WTC11 (cell line): ENCODE data around the gene SLC6A20. TPM values are rescaled to one million over a fixed set of nuclear protein-coding genes. Genes with fewer than 3 reads are reported as not detected.

Experiments used
- ATAC-seq: fragments of 200-7000 bp; cut with Tn5 transposase; 2 replicates; pipeline ENCODE4 v1.10.0; 2021; ENCODE audit warnings: mild to moderate bottlenecking, moderate library complexity
- CTCF ChIA-PET: fragments of 300-600 bp; sonication (Branson Sonifier 250); formaldehyde crosslinking; loops from one replicate; lab custom pipeline; 2021; ENCODE audit warnings: antibody characterized with exemption; lab: Charles Lee
- POLR2A ChIA-PET: fragments of 350-600 bp; sonication (Branson Sonifier 250); formaldehyde crosslinking; loops from one replicate; lab custom pipeline; 2021; ENCODE audit warnings: antibody characterized with exemption; lab: Charles Lee
- DNase-seq: peaks from one replicate; pipeline ENCODE4 v3.0.0; 2021; ENCODE audit warnings: low spot score
- H3K27ac Mint-ChIP-seq: 2 replicates; pipeline ENCODE4 v1.8.0; 2021; ENCODE audit warnings: mixed read lengths
- H3K27me3 Mint-ChIP-seq: 2 replicates; pipeline ENCODE4 v1.8.0; 2021; ENCODE audit warnings: low read depth, mild to moderate bottlenecking, moderate library complexity, mixed read lengths
- H3K36me3 Mint-ChIP-seq: 2 replicates; pipeline ENCODE4 v1.8.0; 2021; ENCODE audit warnings: mixed read lengths
- H3K4me1 Mint-ChIP-seq: 2 replicates; pipeline ENCODE4 v1.8.0; 2022; ENCODE audit warnings: mixed read lengths
- H3K4me3 Mint-ChIP-seq: 2 replicates; pipeline ENCODE4 v1.8.0; 2021; ENCODE audit warnings: mild to moderate bottlenecking, moderate library complexity, mixed read lengths
- H3K9me3 Mint-ChIP-seq: 2 replicates; pipeline ENCODE4 v1.8.0; 2021; ENCODE audit warnings: mixed read lengths
- ELF4 ChIP-seq: sonication (generic); formaldehyde crosslinking; IDR thresholded peaks from 2 replicates; pipeline ENCODE4 v1.8.1; 2022; ENCODE audit warnings: low read depth, mild to moderate bottlenecking, moderate library complexity, missing genetic modification reagents
- FOXP1 ChIP-seq: sonication (generic); formaldehyde crosslinking; IDR thresholded peaks from 2 replicates; pipeline ENCODE4 v1.8.0; 2022; ENCODE audit warnings: missing genetic modification reagents, mild to moderate bottlenecking, moderate library complexity, borderline replicate concordance
- JAZF1 ChIP-seq: fragments of 250-450 bp; sonication (Bioruptor Pico); IDR thresholded peaks from 2 replicates; pipeline ENCODE4 v1.9.0; 2021; ENCODE audit warnings: moderate library complexity, mild to moderate bottlenecking, inconsistent platforms
- KAT7 ChIP-seq: sonication (generic); formaldehyde crosslinking; IDR thresholded peaks from 2 replicates; pipeline ENCODE4 v1.8.1; 2023; ENCODE audit warnings: missing genetic modification reagents, mild to moderate bottlenecking, borderline replicate concordance
- ZNF671 ChIP-seq: fragments of 250-450 bp; sonication (Bioruptor Pico); IDR thresholded peaks from 2 replicates; pipeline ENCODE4 v1.8.0; 2021; ENCODE audit warnings: mild to moderate bottlenecking
- total RNA-seq: library from RNA; stranded (reverse); gene quantifications from 3 replicates; pipeline ENCODE4 v1.2.3, GENCODE V29; 2021
- TF ChIP-seq, protein P1 (sequence below): fragments of 250-450 bp; sonication (Bioruptor Pico); IDR thresholded peaks from 2 replicates; pipeline ENCODE4 v1.9.0; 2021; ENCODE audit warnings: mild to moderate bottlenecking
- TF ChIP-seq, protein P2 (sequence below): fragments of 250-450 bp; sonication (Bioruptor Pico); IDR thresholded peaks from 2 replicates; pipeline ENCODE4 v1.9.0; 2021; ENCODE audit warnings: mild to moderate bottlenecking
- TF ChIP-seq, protein P3 (sequence below): sonication (generic); formaldehyde crosslinking; IDR thresholded peaks from 2 replicates; pipeline ENCODE4 v1.8.0; 2022; ENCODE audit warnings: mild to moderate bottlenecking, missing genetic modification reagents
- TF ChIP-seq, protein P4 (sequence below): sonication (generic); formaldehyde crosslinking; IDR thresholded peaks from 2 replicates; pipeline ENCODE4 v1.8.0; 2022; ENCODE audit warnings: missing genetic modification reagents
- TF ChIP-seq, protein P5 (sequence below): sonication (generic); formaldehyde crosslinking; IDR thresholded peaks from 2 replicates; pipeline ENCODE4 v1.8.0; 2023; ENCODE audit warnings: missing genetic modification reagents, mild to moderate bottlenecking, borderline replicate concordance
- TF ChIP-seq, protein P6 (sequence below): sonication (generic); formaldehyde crosslinking; IDR thresholded peaks from 2 replicates; pipeline ENCODE4 v1.8.0; 2022; ENCODE audit warnings: mild to moderate bottlenecking, missing genetic modification reagents
- TF ChIP-seq, protein P7 (sequence below): sonication (generic); formaldehyde crosslinking; IDR thresholded peaks from 2 replicates; pipeline ENCODE4 v1.8.1; 2023; ENCODE audit warnings: mild to moderate bottlenecking, missing genetic modification reagents, moderate library complexity
- TF ChIP-seq, protein P8 (sequence below): fragments of 200-600 bp; IDR thresholded peaks from 2 replicates; pipeline ENCODE4 v1.8.0; 2022; ENCODE audit warnings: antibody characterized with exemption
- TF ChIP-seq, protein P9 (sequence below): sonication (generic); formaldehyde crosslinking; conservative IDR thresholded peaks from 2 replicates; pipeline ENCODE4 v1.8.1; 2022; ENCODE audit warnings: mild to moderate bottlenecking, missing genetic modification reagents

Gene SLC6A20
- total RNA-seq, 1 experiment from 2014 or later = 0.26 TPM

DNA sequence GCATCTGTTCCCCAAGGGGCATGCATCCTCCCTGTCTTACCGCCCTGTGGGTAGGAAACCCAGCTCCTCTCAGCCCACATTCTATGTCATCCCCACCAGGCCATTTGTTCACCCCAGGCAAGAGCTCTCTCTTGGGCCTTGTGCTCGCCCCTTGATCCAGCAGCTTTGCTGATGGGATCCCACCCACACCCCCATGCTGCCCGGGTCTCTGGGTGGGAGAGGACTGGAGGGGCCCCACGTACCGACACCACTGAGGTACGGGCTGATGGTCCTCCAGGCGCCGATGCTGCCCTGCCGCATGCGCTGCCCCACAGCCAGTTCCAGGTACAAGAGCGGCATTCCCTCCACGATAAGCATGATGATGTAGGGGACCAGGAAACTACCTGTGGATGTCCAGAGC is 14.5 kb downstream of the SLC6A20 start (continued):
- TF ChIP-seq, protein P1, sequence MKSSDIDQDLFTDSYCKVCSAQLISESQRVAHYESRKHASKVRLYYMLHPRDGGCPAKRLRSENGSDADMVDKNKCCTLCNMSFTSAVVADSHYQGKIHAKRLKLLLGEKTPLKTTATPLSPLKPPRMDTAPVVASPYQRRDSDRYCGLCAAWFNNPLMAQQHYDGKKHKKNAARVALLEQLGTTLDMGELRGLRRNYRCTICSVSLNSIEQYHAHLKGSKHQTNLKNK = no peak
- TF ChIP-seq KAT7 (no peak), JAZF1 (CRISPR knock-in tag) (no peak), ZNF671 (CRISPR knock-in tag) (no peak), ELF4 (CRISPR knock-in tag) (no peak)
- TF ChIP-seq, protein P2, sequence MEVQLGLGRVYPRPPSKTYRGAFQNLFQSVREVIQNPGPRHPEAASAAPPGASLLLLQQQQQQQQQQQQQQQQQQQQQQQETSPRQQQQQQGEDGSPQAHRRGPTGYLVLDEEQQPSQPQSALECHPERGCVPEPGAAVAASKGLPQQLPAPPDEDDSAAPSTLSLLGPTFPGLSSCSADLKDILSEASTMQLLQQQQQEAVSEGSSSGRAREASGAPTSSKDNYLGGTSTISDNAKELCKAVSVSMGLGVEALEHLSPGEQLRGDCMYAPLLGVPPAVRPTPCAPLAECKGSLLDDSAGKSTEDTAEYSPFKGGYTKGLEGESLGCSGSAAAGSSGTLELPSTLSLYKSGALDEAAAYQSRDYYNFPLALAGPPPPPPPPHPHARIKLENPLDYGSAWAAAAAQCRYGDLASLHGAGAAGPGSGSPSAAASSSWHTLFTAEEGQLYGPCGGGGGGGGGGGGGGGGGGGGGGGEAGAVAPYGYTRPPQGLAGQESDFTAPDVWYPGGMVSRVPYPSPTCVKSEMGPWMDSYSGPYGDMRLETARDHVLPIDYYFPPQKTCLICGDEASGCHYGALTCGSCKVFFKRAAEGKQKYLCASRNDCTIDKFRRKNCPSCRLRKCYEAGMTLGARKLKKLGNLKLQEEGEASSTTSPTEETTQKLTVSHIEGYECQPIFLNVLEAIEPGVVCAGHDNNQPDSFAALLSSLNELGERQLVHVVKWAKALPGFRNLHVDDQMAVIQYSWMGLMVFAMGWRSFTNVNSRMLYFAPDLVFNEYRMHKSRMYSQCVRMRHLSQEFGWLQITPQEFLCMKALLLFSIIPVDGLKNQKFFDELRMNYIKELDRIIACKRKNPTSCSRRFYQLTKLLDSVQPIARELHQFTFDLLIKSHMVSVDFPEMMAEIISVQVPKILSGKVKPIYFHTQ (CRISPR knock-in tag) = no peak
- TF ChIP-seq, protein P3, sequence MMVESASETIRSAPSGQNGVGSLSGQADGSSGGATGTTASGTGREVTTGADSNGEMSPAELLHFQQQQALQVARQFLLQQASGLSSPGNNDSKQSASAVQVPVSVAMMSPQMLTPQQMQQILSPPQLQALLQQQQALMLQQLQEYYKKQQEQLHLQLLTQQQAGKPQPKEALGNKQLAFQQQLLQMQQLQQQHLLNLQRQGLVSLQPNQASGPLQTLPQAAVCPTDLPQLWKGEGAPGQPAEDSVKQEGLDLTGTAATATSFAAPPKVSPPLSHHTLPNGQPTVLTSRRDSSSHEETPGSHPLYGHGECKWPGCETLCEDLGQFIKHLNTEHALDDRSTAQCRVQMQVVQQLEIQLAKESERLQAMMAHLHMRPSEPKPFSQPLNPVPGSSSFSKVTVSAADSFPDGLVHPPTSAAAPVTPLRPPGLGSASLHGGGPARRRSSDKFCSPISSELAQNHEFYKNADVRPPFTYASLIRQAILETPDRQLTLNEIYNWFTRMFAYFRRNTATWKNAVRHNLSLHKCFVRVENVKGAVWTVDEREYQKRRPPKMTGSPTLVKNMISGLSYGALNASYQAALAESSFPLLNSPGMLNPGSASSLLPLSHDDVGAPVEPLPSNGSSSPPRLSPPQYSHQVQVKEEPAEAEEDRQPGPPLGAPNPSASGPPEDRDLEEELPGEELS (CRISPR knock-in tag) = no peak
- TF ChIP-seq, protein P4, sequence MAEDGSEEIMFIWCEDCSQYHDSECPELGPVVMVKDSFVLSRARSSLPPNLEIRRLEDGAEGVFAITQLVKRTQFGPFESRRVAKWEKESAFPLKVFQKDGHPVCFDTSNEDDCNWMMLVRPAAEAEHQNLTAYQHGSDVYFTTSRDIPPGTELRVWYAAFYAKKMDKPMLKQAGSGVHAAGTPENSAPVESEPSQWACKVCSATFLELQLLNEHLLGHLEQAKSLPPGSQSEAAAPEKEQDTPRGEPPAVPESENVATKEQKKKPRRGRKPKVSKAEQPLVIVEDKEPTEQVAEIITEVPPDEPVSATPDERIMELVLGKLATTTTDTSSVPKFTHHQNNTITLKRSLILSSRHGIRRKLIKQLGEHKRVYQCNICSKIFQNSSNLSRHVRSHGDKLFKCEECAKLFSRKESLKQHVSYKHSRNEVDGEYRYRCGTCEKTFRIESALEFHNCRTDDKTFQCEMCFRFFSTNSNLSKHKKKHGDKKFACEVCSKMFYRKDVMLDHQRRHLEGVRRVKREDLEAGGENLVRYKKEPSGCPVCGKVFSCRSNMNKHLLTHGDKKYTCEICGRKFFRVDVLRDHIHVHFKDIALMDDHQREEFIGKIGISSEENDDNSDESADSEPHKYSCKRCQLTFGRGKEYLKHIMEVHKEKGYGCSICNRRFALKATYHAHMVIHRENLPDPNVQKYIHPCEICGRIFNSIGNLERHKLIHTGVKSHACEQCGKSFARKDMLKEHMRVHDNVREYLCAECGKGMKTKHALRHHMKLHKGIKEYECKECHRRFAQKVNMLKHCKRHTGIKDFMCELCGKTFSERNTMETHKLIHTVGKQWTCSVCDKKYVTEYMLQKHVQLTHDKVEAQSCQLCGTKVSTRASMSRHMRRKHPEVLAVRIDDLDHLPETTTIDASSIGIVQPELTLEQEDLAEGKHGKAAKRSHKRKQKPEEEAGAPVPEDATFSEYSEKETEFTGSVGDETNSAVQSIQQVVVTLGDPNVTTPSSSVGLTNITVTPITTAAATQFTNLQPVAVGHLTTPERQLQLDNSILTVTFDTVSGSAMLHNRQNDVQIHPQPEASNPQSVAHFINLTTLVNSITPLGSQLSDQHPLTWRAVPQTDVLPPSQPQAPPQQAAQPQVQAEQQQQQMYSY = no peak

DNA sequence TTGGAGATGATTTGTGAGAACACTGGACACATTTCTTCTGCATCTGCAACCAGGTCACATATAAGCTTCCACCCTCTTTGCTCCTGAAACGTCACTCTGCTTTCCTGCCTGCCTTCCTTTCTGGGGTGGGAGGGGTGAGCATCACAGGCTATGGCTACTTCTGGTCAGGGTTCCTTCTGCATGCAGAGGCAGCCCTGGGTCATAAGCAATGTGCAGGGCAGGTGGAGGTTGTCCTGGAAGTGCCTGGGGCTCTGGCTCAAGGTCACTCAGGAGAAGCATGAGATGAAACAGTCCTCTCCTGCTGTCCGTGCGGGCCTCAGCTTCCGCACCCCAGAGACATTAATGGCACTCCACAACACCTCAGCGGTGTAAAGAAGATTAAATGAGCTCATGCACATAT is 15.1 kb downstream of the SLC6A20 start:
- no peaks in the 10 kb centered on the region; the same call in 1 of the 2 replicates for H3K36me3 Mint-ChIP-seq
- peaks cover 14% of the 10 kb centered on the region for H3K9me3 Mint-ChIP-seq
- no peak for DNase-seq
- POLR2A ChIA-PET = no interaction called here
- H3K27me3 Mint-ChIP-seq = peaks cover 4% of the 10 kb centered on the region; the same call in 1 of the 2 replicates
- CTCF ChIA-PET = interaction anchor here (1.0 to 1.2 kb wide), 2 partner anchors 20 to 121 kb away, joined by 3 to 4 read pairs; no protein-coding TSS in a partner anchor
- peaks cover 16% of the 10 kb centered on the region for H3K4me1 Mint-ChIP-seq
- TF ChIP-seq, protein P5, sequence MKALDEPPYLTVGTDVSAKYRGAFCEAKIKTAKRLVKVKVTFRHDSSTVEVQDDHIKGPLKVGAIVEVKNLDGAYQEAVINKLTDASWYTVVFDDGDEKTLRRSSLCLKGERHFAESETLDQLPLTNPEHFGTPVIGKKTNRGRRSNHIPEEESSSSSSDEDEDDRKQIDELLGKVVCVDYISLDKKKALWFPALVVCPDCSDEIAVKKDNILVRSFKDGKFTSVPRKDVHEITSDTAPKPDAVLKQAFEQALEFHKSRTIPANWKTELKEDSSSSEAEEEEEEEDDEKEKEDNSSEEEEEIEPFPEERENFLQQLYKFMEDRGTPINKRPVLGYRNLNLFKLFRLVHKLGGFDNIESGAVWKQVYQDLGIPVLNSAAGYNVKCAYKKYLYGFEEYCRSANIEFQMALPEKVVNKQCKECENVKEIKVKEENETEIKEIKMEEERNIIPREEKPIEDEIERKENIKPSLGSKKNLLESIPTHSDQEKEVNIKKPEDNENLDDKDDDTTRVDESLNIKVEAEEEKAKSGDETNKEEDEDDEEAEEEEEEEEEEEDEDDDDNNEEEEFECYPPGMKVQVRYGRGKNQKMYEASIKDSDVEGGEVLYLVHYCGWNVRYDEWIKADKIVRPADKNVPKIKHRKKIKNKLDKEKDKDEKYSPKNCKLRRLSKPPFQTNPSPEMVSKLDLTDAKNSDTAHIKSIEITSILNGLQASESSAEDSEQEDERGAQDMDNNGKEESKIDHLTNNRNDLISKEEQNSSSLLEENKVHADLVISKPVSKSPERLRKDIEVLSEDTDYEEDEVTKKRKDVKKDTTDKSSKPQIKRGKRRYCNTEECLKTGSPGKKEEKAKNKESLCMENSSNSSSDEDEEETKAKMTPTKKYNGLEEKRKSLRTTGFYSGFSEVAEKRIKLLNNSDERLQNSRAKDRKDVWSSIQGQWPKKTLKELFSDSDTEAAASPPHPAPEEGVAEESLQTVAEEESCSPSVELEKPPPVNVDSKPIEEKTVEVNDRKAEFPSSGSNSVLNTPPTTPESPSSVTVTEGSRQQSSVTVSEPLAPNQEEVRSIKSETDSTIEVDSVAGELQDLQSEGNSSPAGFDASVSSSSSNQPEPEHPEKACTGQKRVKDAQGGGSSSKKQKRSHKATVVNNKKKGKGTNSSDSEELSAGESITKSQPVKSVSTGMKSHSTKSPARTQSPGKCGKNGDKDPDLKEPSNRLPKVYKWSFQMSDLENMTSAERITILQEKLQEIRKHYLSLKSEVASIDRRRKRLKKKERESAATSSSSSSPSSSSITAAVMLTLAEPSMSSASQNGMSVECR (CRISPR knock-in tag) = no peak
- TF ChIP-seq, protein P6, sequence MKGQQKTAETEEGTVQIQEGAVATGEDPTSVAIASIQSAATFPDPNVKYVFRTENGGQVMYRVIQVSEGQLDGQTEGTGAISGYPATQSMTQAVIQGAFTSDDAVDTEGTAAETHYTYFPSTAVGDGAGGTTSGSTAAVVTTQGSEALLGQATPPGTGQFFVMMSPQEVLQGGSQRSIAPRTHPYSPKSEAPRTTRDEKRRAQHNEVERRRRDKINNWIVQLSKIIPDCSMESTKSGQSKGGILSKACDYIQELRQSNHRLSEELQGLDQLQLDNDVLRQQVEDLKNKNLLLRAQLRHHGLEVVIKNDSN (CRISPR knock-in tag) = no peak
- TF ChIP-seq, protein P7, sequence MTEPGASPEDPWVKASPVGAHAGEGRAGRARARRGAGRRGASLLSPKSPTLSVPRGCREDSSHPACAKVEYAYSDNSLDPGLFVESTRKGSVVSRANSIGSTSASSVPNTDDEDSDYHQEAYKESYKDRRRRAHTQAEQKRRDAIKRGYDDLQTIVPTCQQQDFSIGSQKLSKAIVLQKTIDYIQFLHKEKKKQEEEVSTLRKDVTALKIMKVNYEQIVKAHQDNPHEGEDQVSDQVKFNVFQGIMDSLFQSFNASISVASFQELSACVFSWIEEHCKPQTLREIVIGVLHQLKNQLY (CRISPR knock-in tag) = no peak
- no peak for TF ChIP-seq FOXP1
- TF ChIP-seq, protein P8, sequence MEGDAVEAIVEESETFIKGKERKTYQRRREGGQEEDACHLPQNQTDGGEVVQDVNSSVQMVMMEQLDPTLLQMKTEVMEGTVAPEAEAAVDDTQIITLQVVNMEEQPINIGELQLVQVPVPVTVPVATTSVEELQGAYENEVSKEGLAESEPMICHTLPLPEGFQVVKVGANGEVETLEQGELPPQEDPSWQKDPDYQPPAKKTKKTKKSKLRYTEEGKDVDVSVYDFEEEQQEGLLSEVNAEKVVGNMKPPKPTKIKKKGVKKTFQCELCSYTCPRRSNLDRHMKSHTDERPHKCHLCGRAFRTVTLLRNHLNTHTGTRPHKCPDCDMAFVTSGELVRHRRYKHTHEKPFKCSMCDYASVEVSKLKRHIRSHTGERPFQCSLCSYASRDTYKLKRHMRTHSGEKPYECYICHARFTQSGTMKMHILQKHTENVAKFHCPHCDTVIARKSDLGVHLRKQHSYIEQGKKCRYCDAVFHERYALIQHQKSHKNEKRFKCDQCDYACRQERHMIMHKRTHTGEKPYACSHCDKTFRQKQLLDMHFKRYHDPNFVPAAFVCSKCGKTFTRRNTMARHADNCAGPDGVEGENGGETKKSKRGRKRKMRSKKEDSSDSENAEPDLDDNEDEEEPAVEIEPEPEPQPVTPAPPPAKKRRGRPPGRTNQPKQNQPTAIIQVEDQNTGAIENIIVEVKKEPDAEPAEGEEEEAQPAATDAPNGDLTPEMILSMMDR = no peak
- TF ChIP-seq, protein P9, sequence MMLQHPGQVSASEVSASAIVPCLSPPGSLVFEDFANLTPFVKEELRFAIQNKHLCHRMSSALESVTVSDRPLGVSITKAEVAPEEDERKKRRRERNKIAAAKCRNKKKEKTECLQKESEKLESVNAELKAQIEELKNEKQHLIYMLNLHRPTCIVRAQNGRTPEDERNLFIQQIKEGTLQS (CRISPR knock-in tag) = no peak
- H3K4me3 Mint-ChIP-seq = no peak overlapping the region
- no peak for ATAC-seq
- no peak overlapping the region for H3K27ac Mint-ChIP-seq
